ENCODE results near the gene GPI. TPM values are rescaled to one million over a fixed set of nuclear protein-coding genes. Genes with fewer than 3 reads are reported as not detected.

Gene GPI
- total RNA-seq, 1 experiment from 2014 or later = 329 TPM

GRCh38 chr19:34355201-34355600 is 9.8 kb upstream of the GPI start:
- Histone ChIP-seq H3K4me1 (peaks cover 15% of the 10 kb centered on the region), H3K9me3 (no peaks in the 10 kb centered on the region), H3K27me3 (replicated peaks; ENCODE audit: control insufficient read depth, insufficient read depth, low read length) (no peaks in the 10 kb centered on the region), H3K4me3 (ENCODE audit: low read depth, low read length) (no peak overlapping the region), H3K36me3 (ENCODE audit: control insufficient read depth, insufficient read depth, low read length) (peaks cover 2% of the 10 kb centered on the region; the same call in 1 of the 2 replicates)
- Mint-ChIP-seq H3K36me3 (ENCODE audit: insufficient read depth, unreplicated experiment) (peaks cover 32% of the 10 kb centered on the region), H3K4me3 (ENCODE audit: unreplicated experiment) (no peak overlapping the region), H3K9me3 (ENCODE audit: unreplicated experiment) (no peaks in the 10 kb centered on the region), H3K4me1 (ENCODE audit: low read depth, unreplicated experiment) (peaks cover 14% of the 10 kb centered on the region), H3K27me3 (ENCODE audit: insufficient read depth, unreplicated experiment) (no peaks in the 10 kb centered on the region), H3K27ac (ENCODE audit: unreplicated experiment) (no peak overlapping the region)
- POLR2A ChIA-PET = no interaction called here
- BruUV-seq (replicated peaks) = no TSS peak
- TF ChIP-seq, protein P1, sequence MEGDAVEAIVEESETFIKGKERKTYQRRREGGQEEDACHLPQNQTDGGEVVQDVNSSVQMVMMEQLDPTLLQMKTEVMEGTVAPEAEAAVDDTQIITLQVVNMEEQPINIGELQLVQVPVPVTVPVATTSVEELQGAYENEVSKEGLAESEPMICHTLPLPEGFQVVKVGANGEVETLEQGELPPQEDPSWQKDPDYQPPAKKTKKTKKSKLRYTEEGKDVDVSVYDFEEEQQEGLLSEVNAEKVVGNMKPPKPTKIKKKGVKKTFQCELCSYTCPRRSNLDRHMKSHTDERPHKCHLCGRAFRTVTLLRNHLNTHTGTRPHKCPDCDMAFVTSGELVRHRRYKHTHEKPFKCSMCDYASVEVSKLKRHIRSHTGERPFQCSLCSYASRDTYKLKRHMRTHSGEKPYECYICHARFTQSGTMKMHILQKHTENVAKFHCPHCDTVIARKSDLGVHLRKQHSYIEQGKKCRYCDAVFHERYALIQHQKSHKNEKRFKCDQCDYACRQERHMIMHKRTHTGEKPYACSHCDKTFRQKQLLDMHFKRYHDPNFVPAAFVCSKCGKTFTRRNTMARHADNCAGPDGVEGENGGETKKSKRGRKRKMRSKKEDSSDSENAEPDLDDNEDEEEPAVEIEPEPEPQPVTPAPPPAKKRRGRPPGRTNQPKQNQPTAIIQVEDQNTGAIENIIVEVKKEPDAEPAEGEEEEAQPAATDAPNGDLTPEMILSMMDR (IDR thresholded peaks at IDR 0.05; ENCODE audit: insufficient read depth in 1 of 2, low read depth in 1 of 2, low read length in 1 of 2, severe bottlenecking in 1 of 2, unreplicated experiment in 1 of 2) = no peak
- intact Hi-C loops (cut with micrococcal nuclease; ENCODE audit: unreplicated experiment) = no loop called here
- DNase-seq = no peak
- CTCF ChIA-PET = no interaction called here

DNA sequence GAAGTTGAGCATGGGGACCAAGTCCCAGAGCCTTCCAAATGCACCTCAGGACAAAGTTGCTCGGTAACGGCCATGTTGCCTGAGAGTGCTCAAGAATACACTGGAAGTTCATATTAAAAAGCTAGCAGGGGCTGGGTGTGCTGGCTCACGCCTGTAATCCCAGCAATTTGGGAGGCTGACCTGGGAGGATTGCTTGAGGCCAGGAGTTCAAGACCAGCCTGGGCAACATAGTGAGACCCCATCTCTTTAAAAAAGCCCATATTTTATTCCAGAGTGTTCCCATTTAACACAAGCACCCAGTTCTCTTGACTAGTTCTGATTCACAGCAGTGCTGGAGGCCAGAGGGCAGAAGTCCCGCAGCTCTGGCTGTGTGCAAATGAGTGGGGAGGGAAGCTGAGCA is 8.1 kb upstream of the GPI start:
- no peak overlapping the region for H3K4me3 Mint-ChIP-seq (ENCODE audit: unreplicated experiment)
- no TSS peak for BruUV-seq (replicated peaks)

DNA sequence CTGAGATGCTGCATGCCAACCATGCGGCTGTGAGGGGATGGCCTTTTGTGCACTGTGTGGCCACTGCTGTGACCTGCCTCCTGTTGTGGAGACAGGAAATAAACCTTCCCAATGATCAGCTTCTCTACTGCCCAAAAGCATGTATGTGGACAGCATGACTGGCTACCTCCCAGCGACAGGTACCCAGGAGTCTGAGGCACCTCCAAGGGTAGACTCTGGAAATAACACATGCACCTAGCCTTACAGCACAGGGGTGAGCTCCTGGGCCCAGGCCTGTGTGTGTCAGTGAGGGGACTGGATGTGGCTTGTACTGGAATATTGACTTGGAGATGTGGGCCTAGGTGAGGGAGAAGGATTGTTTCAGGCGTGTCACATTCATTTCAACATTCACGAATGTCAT is 7.6 kb upstream of the GPI start:
- peaks cover 15% of the 10 kb centered on the region for H3K4me1 ChIP-seq
- TF ChIP-seq, protein P1 (IDR thresholded peaks at IDR 0.05; ENCODE audit: insufficient read depth in 1 of 2, low read depth in 1 of 2, low read length in 1 of 2, severe bottlenecking in 1 of 2, unreplicated experiment in 1 of 2) = no peak
- peaks cover 19% of the 10 kb centered on the region for H3K4me1 Mint-ChIP-seq (ENCODE audit: low read depth, unreplicated experiment)
- H3K27me3 Mint-ChIP-seq (ENCODE audit: insufficient read depth, unreplicated experiment) = no peaks in the 10 kb centered on the region
- H3K4me3 Mint-ChIP-seq (ENCODE audit: unreplicated experiment) = peak overlapping the region; percentile 4
- ChIA-PET CTCF (no interaction called here), POLR2A (no interaction called here)
- peaks cover 32% of the 10 kb centered on the region for H3K36me3 Mint-ChIP-seq (ENCODE audit: insufficient read depth, unreplicated experiment)
- no peaks in the 10 kb centered on the region for H3K9me3 ChIP-seq
- H3K36me3 ChIP-seq (ENCODE audit: control insufficient read depth, insufficient read depth, low read length) = peaks cover 2% of the 10 kb centered on the region; the same call in 1 of the 2 replicates
- BruUV-seq (replicated peaks) = no TSS peak
- no peak overlapping the region for H3K4me3 ChIP-seq (ENCODE audit: low read depth, low read length)
- no peak overlapping the region for H3K27ac Mint-ChIP-seq (ENCODE audit: unreplicated experiment)
- no peak for DNase-seq
- H3K27me3 ChIP-seq (replicated peaks; ENCODE audit: control insufficient read depth, insufficient read depth, low read length) = no peaks in the 10 kb centered on the region
- no peaks in the 10 kb centered on the region for H3K9me3 Mint-ChIP-seq (ENCODE audit: unreplicated experiment)
- intact Hi-C loops (cut with micrococcal nuclease; ENCODE audit: unreplicated experiment) = no loop called here

More for the DNA sequence above, 8.1 kb upstream of the GPI start:
- Histone ChIP-seq H3K27me3 (replicated peaks; ENCODE audit: control insufficient read depth, insufficient read depth, low read length) (no peaks in the 10 kb centered on the region), H3K4me1 (peaks cover 15% of the 10 kb centered on the region), H3K4me3 (ENCODE audit: low read depth, low read length) (no peak overlapping the region), H3K36me3 (ENCODE audit: control insufficient read depth, insufficient read depth, low read length) (peaks cover 2% of the 10 kb centered on the region; the same call in 1 of the 2 replicates), H3K9me3 (no peaks in the 10 kb centered on the region)
- Mint-ChIP-seq H3K4me1 (ENCODE audit: low read depth, unreplicated experiment) (peaks cover 15% of the 10 kb centered on the region), H3K27ac (ENCODE audit: unreplicated experiment) (no peak overlapping the region), H3K27me3 (ENCODE audit: insufficient read depth, unreplicated experiment) (no peaks in the 10 kb centered on the region), H3K36me3 (ENCODE audit: insufficient read depth, unreplicated experiment) (peaks cover 32% of the 10 kb centered on the region), H3K9me3 (ENCODE audit: unreplicated experiment) (no peaks in the 10 kb centered on the region)
- no peak for DNase-seq
- TF ChIP-seq, protein P1 (IDR thresholded peaks at IDR 0.05; ENCODE audit: insufficient read depth in 1 of 2, low read depth in 1 of 2, low read length in 1 of 2, severe bottlenecking in 1 of 2, unreplicated experiment in 1 of 2) = no peak
- intact Hi-C loops (cut with micrococcal nuclease; ENCODE audit: unreplicated experiment) = no loop called here
- CTCF ChIA-PET = no interaction called here
- POLR2A ChIA-PET = no interaction called here
